Hematopoietic multipotent progenitor cell treated with erythropoietin and hydrocortisone succinate and interleukin-3 and kit ligand, for 15 days (in vitro differentiated cells): ENCODE measurements around the gene NCAPD2.
"Not testable (repeated sequence)": the region's sequence is repeated elsewhere in the genome, so short reads cannot be mapped to it uniquely, and the experiment has no call there.

ENCODE experiments used
- DNase-seq: peaks from one replicate; pipeline ENCODE4 v3.0.0-alpha.2; 2015; ENCODE audit warnings: low spot score

Gene NCAPD2

DNA sequence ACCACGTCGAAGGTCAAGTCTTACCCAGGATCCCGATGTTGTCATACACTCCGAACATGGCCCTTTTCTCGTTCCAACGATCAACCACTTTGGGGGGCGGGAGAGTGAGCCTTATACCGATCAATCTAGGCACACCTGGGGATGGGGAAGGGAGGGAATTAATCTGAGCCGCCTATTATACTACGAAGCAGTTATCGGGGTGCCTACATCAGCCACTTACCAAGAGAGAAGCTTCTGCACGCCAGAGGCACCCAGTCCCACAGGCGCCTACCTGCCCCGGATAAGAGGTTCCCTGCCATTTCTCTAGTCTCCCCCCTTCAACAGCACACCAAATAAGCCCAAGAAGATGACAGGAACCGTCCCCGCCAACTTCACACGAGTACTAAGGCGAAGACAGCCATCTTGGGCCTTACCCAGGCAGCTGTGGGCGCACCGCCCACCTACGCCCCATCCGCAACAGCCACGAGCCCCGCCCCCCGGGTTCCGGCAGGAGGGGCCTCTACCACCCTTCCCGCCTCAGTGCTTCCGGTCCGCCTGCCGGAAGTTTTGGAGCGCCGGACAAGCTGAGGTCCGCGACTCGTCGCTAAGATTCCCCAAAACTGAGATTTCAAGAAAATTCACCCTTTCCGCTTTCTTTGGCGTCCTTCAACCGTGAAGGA lies 935 bp upstream of the NCAPD2 start, which contains the start of gene MRPL51:
MRPL51 (minus strand) TSS at position 425 of the 659 bp plus-strand sequence; CDS start at position 299, 126 bp downstream.
- DNase-seq = peak; percentile 95

DNA sequence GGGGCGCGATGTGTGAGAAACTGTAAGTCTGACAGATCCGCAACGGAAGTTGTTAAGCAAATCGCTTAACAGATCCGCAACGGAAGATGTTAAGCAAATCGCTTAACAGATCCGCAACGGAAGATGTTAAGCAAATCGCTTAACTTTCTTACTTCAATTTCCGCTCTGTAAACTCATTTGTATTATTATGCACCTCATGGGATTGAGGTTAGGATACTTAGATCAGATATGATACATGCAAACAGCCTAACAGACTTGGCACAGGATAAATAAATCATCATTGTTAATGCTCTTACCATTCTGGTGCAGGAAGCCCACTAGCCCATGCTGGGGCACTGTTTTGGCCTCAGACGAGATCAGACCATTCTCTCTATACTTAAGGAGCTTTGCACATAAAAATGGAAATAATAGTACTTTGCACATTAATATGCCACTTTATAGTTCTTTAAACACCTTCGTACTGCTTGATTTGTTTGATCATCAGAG lies 399 bp downstream of the NCAPD2 start:
- peak; percentile 24 for DNase-seq

- no peak for DNase-seq
Observed at GRCh38 chr12:6494968-6495367, 1.1 kb downstream of the NCAPD2 start.

DNA sequence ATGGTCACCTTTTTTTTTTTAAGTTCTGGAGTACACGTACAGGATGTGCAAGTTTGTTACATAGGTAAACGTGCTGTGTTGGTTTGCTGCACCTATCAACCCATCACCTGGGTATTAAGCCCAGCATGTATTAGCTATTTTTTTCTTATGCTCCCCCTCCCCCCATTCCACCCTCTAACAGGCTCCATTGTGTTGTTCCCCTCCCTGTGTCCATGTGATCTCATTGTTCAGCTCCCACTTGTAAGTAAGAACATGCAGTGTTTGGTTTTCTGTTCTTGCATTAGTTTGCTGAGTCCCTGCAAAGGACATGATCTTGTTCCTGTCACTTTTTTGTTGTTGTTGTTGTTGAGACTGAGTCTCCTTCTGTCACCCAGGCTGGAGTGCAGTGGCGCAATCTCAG lies 3.4 kb downstream of the NCAPD2 start:
- DNase-seq = not testable (repeated sequence)

DNA sequence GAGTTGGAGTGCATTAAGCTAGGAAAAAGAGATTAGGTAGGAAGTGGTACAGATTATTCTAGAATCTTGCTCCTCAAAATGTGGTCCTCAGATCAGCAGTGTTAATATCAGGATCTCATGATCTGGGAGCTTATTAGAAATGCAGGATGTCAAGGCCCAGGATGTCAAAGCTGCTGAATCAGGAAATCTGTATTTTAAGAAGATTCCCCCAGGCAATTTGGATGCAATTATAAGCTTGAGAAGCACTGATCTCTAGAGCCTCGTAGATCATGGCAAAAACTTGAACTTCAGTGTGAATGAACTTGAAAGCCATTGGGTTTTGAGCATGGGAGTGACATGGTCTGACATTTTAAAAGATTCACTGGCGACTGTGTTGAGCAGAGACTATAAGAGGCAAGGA lies 6.6 kb downstream of the NCAPD2 start:
- no peak for DNase-seq

DNA sequence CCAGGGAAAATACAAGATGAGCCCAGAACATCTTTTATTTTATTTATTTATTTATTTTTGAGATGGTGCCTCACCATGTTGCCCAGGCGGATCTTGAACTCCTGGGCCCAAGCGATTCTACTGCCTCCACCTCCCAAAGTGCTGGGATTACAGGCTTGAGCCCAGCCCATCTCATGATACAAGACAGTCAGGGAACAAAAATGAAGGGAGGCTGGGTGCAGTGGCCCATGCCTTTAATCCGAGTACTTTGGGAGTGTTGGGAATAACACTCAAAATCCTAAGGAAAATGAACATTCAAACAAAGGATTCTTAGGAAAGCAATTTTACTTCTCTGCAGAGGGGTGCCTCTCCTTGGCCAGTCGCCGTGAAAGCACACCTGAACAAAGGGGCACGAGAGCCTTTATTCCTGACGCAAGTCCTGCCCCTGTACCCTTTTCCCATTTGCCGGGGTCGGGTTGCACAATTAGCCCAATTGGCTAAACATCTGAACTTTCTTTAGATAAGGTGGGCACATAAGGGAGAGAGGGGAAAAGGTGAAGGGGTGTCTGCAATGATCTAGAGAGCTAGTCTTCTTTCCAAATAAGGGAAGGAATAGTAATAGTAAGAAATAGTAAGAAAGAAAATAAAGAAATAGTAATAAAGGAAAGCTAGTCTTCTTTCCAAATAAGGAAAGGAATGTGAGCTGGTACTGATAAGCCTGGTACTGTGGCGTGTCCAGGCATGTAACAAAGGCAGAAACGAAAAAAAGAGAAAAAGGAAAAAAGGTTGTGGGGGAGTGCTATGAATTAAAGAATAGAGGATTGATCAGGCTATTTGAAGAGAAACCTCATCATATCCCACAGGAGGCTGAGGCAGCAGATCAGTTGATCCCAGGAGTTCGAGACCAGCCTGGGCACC lies 13.4 kb downstream of the NCAPD2 start:
- DNase-seq = no peak

DNA sequence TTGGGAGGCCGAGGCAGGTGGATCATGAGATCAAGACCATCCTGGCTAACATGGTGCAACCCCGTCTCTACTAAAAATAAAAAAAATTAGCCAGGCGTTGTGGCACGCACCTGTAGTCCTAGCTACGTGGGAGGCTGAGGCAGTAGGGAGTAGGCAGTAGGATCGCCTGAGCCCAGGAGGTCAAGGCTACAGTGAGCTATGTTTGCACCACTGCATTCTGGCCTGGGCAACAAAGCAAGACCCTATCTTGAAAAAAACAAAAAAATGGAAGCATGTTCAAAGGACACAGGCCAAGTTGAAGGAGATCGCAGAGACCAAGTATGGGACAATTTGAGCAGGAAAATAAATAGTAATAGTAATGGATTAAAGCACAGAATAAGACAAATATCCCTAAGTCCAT lies 14.2 kb downstream of the NCAPD2 start:
- no peak for DNase-seq

DNA sequence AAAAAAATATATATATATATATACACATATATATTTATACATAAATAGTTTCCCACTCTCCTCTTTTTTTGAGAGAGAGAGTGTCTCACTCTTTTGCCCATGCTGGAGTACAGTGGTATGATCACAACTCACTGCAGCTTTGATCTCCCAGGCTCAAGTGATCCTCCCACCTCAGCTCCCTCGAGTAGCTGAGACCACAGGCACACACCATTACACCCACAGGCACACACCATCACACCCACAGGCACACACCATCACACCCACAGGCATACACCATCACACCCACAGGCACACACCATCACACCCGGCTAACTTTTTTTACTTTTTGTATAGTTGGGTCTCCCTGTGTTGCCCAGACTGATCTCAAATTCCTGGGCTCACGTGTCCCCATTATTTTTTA lies 26.3 kb downstream of the NCAPD2 start:
- DNase-seq = no peak

DNA sequence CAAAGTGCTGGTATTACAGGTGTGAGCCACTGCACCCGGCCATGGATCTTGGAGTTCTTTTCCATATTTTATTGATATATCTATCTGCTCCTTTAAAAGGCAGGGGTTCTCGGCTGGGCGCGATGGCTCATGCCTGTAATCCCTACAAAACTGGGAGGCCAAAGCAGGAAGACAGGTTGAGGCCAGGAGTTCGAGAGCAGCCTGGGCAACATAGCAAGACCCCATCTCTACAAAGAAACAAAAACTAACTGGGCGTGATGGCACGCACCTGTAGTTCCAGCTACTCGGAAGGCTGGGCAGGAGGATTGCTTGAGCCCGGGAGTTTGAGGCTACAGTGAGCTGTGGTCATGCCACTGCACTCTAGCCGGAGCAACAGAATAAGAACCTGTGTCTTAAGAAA lies 28.3 kb downstream of the NCAPD2 start:
- no peak for DNase-seq

- no peak for DNase-seq
Observed at GRCh38 chr12:6523708-6524107, 29.8 kb downstream of the NCAPD2 start.

- no peak for DNase-seq
Observed at GRCh38 chr12:6524648-6525047, 30.7 kb downstream of the NCAPD2 start.

GRCh38 chr12:6526201-6526600 lies 32.3 kb downstream of the NCAPD2 start:
- no peak for DNase-seq

- DNase-seq = no peak
Observed at GRCh38 chr12:6526766-6527525, 33.0 kb downstream of the NCAPD2 start.

GRCh38 chr12:6527711-6528110 lies 33.8 kb downstream of the NCAPD2 start:
- DNase-seq = no peak

- no peak for DNase-seq
Observed at GRCh38 chr12:6528539-6529235, 34.8 kb downstream of the NCAPD2 start.

- no peak for DNase-seq
Observed at GRCh38 chr12:6529291-6529737, 35.4 kb downstream of the NCAPD2 start.

GRCh38 chr12:6530576-6531260 lies 36.8 kb downstream of the NCAPD2 start:
- no peak for DNase-seq

- DNase-seq = peak; percentile 84
Observed at GRCh38 chr12:6532051-6532926, 38.4 kb downstream of the NCAPD2 start.

GRCh38 chr12:6532927-6533652 lies 39.2 kb downstream of the NCAPD2 start:
- peak; percentile 29 for DNase-seq

GRCh38 chr12:6533653-6533922 lies 39.7 kb downstream of the NCAPD2 start:
- DNase-seq = no peak
